GM23248 (cell line): ENCODE data around the gene CHGA. TPM values are rescaled to one million over a fixed set of nuclear protein-coding genes. Genes with fewer than 3 reads are reported as not detected.

ENCODE experiments used
- DNase-seq: peaks from one replicate; pipeline ENCODE4 v3.0.0-alpha.2; 2015
- H2AFZ ChIP-seq: fragments of 200-600 bp; sonication (generic); 2 replicates; pipeline ENCODE4 v1.6.1; 2016; ENCODE audit warnings: antibody characterized with exemption
- H3F3A ChIP-seq: fragments of 200-600 bp; sonication (generic); 2 replicates; pipeline ENCODE4 v1.6.1; 2016; ENCODE audit warnings: mild to moderate bottlenecking, antibody characterized with exemption, mixed run types; ENCODE audit not compliant: insufficient read depth
- H3K27ac ChIP-seq: fragments of 200-600 bp; sonication (generic); 2 replicates; pipeline ENCODE4 v1.5.1; 2016; ENCODE audit warnings: mild to moderate bottlenecking
- H3K27me3 ChIP-seq: fragments of 200-600 bp; sonication (generic); replicated peaks from 2 replicates; pipeline ENCODE4 v1.6.1; 2016; ENCODE audit warnings: mild to moderate bottlenecking; ENCODE audit not compliant: insufficient read depth
- H3K36me3 ChIP-seq: fragments of 200-600 bp; sonication (generic); 2 replicates; pipeline ENCODE4 v1.6.1; 2016; ENCODE audit warnings: low read depth, mild to moderate bottlenecking
- H3K4me1 ChIP-seq: fragments of 200-600 bp; sonication (generic); 2 replicates; pipeline ENCODE4 v1.6.1; 2016; ENCODE audit warnings: mild to moderate bottlenecking; ENCODE audit not compliant: insufficient read depth
- H3K4me2 ChIP-seq: fragments of 200-600 bp; sonication (generic); one replicate; pipeline ENCODE4 v1.6.1; 2016; ENCODE audit warnings: mild to moderate bottlenecking; ENCODE audit not compliant: unreplicated experiment
- H3K4me3 ChIP-seq: fragments of 200-600 bp; sonication (generic); 2 replicates; pipeline ENCODE4 v1.5.1; 2016; ENCODE audit warnings: mild to moderate bottlenecking
- H3K79me2 ChIP-seq: fragments of 200-600 bp; sonication (generic); 2 replicates; pipeline ENCODE4 v1.6.1; 2016; ENCODE audit warnings: mild to moderate bottlenecking; ENCODE audit not compliant: insufficient read depth
- H3K9ac ChIP-seq: fragments of 200-600 bp; sonication (generic); 2 replicates; pipeline ENCODE4 v1.6.1; 2016; ENCODE audit warnings: mild to moderate bottlenecking
- H3K9me2 ChIP-seq: fragments of 200-600 bp; sonication (generic); 2 replicates; pipeline ENCODE4 v1.6.1; 2016; ENCODE audit warnings: mixed run types, mild to moderate bottlenecking, moderate library complexity; ENCODE audit not compliant: insufficient read depth
- H3K9me3 ChIP-seq: fragments of 200-600 bp; sonication (generic); one replicate; pipeline ENCODE4 v1.6.1; 2017; ENCODE audit warnings: low read depth
- H4K20me1 ChIP-seq: fragments of 200-600 bp; sonication (generic); 2 replicates; pipeline ENCODE4 v1.6.0; 2016; ENCODE audit not compliant: insufficient read depth
- EZH2 ChIP-seq: fragments of 200-600 bp; sonication (generic); IDR thresholded peaks from 2 replicates; pipeline ENCODE4 v1.6.1; 2018; ENCODE audit warnings: antibody characterized with exemption, mild to moderate bottlenecking; ENCODE audit not compliant: insufficient read depth, poor library complexity, severe bottlenecking
- EZH2phosphoT487 ChIP-seq: fragments of 200-600 bp; sonication (generic); IDR thresholded peaks from 2 replicates; pipeline ENCODE4 v1.6.1; 2018; ENCODE audit warnings: antibody characterized with exemption, moderate library complexity, mild to moderate bottlenecking, low read depth; ENCODE audit not compliant: insufficient read depth
- WGBS, 2 experiments: methylation state at CpG; one replicate each; pipeline ENCODE4 v1.1.6; 2015 to 2017; ENCODE audit warnings: low lambda C conversion rate in 2 of 2, low coverage in 1 of 2; ENCODE audit errors: missing lambda C conversion rate in 2 of 2; 5-methylcytosine and 5-hydroxymethylcytosine counted together
- in situ Hi-C: fragments of 300-500 bp; cut with MboI; formaldehyde crosslinking; loops from 2 replicates; pipeline ENCODE4 v1.15.0; 2020
- polyA plus RNA-seq: library from polyadenylated mRNA; unstranded; fragments of >200 nt; fragmentation: Nextera tagmentation; extraction: Ambion mirVana; gene quantifications from 2 replicates; pipeline ENCODE4 v1.2.1, GENCODE V29; 2016
- total RNA-seq: library from RNA; depleted of rRNA; stranded (reverse); fragments of >200 nt; shearing (Covaris generic); gene quantifications from 2 replicates; pipeline ENCODE4 v1.2.3, GENCODE V29; 2014

Gene CHGA
- total and polyA plus RNA-seq, 2 experiments from 2014 or later: not detected

GRCh38 chr14:92934196-92935085 lies 11.5 kb downstream of the CHGA start:
- Histone ChIP-seq H4K20me1 (no peaks in the 10 kb centered on the region), H3K4me2 (no peak overlapping the region), H3K27ac (no peak overlapping the region), H3K27me3 (no peaks in the 10 kb centered on the region), H3K9me3 (no peaks in the 10 kb centered on the region), H3F3A (0 out of 2 replicates have a peak, but pooled peaks cover 4% of the 10 kb centered on the region), H3K4me1 (peaks cover 7% of the 10 kb centered on the region), H3K79me2 (no peaks in the 10 kb centered on the region), H2AFZ (no peak overlapping the region), H3K4me3 (no peak overlapping the region), H3K9ac (no peak overlapping the region), H3K36me3 (no peaks in the 10 kb centered on the region), H3K9me2 (no peaks in the 10 kb centered on the region)
- in situ Hi-C loops: no loop called here
- no peak for DNase-seq
- WGBS, 2 experiments: 67 to 69% methylated on average over 19 of the region's 19 CpGs
- TF ChIP-seq EZH2phosphoT487 (no peak), EZH2 (no peak)

DNA sequence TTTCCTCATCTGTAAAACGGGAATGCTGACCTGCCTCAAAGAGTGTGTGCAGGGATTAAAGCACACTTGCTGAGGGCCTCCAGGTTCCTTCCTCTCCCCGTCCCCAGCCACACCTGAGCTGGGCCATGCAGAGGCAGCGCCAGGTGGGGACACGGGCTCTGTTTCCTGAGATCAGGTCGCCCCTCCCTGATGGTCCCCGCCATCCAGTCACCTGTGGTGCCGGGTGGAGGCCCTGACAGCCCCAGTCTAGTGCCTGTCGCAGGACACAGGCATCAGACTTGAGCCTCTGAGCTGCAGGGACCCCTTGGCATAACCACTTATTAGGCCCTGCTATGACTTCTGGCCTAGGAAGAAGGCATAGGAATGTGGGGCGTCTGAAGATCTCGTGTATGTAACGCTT lies 12.5 kb downstream of the CHGA start:
- 0 out of 2 replicates have a peak, but pooled peaks cover 4% of the 10 kb centered on the region for H3F3A ChIP-seq
- H3K9me2 ChIP-seq: no peaks in the 10 kb centered on the region
- H3K4me1 ChIP-seq: peaks cover 7% of the 10 kb centered on the region
- H3K4me2 ChIP-seq: no peak overlapping the region
- in situ Hi-C loops: no loop called here
- H3K27me3 ChIP-seq: no peaks in the 10 kb centered on the region
- H3K79me2 ChIP-seq: no peaks in the 10 kb centered on the region
- no peaks in the 10 kb centered on the region for H4K20me1 ChIP-seq
- no peak overlapping the region for H3K9ac ChIP-seq
- H3K4me3 ChIP-seq: no peak overlapping the region
- H3K9me3 ChIP-seq: no peaks in the 10 kb centered on the region
- no peak for DNase-seq
- no peak for TF ChIP-seq EZH2phosphoT487
- no peak for TF ChIP-seq EZH2
- no peak overlapping the region for H2AFZ ChIP-seq
- no peaks in the 10 kb centered on the region for H3K36me3 ChIP-seq
- 89 to 91% methylated on average over 11 of the region's 11 CpGs for WGBS, 2 experiments
- no peak overlapping the region for H3K27ac ChIP-seq

- no peaks in the 10 kb centered on the region for H3K27me3 ChIP-seq
- H3K4me3 ChIP-seq: no peak overlapping the region
- TF ChIP-seq EZH2phosphoT487 (no peak), EZH2 (no peak)
- WGBS, 2 experiments: 87 to 89% methylated on average over 11 of the region's 11 CpGs
- no peaks in the 10 kb centered on the region for H3K9me3 ChIP-seq
- H2AFZ ChIP-seq: no peak overlapping the region
- no peaks in the 10 kb centered on the region for H4K20me1 ChIP-seq
- DNase-seq: no peak
- H3F3A ChIP-seq: 0 out of 2 replicates have a peak, but pooled peaks cover 4% of the 10 kb centered on the region
- H3K27ac ChIP-seq: no peak overlapping the region
- no peak overlapping the region for H3K4me2 ChIP-seq
- no peak overlapping the region for H3K9ac ChIP-seq
- in situ Hi-C loops: no loop called here
- H3K36me3 ChIP-seq: no peaks in the 10 kb centered on the region
- H3K79me2 ChIP-seq: no peaks in the 10 kb centered on the region
- no peaks in the 10 kb centered on the region for H3K9me2 ChIP-seq
- peaks cover 3% of the 10 kb centered on the region for H3K4me1 ChIP-seq
Measured at GRCh38 chr14:92936085-92936484, 13.1 kb downstream of the CHGA start.

GRCh38 chr14:92937051-92937937 lies 14.3 kb downstream of the CHGA start:
- Histone ChIP-seq H3K4me3 (no peak overlapping the region), H3K79me2 (no peaks in the 10 kb centered on the region), H3K9me3 (no peaks in the 10 kb centered on the region), H3K27me3 (no peaks in the 10 kb centered on the region), H2AFZ (no peak overlapping the region), H3K4me1 (no peaks in the 10 kb centered on the region), H3K9ac (no peak overlapping the region), H3K9me2 (no peaks in the 10 kb centered on the region), H3K4me2 (no peak overlapping the region), H3F3A (no peaks in the 10 kb centered on the region), H3K27ac (no peak overlapping the region), H4K20me1 (no peaks in the 10 kb centered on the region), H3K36me3 (no peaks in the 10 kb centered on the region)
- WGBS, 2 experiments: 74 to 78% methylated on average over 15 to 16 of the region's 16 CpGs
- DNase-seq: no peak
- in situ Hi-C loops: no loop called here
- TF ChIP-seq EZH2: no peak
- TF ChIP-seq EZH2phosphoT487: no peak
